ENCODE data around the gene PLA2G10. TPM values are rescaled to one million over a fixed set of nuclear protein-coding genes. Genes with fewer than 3 reads are reported as not detected.
"Not testable (repeated sequence)": the region's sequence is repeated elsewhere in the genome, so short reads cannot be mapped to it uniquely, and the experiment has no call there.

The PLA2G10 gene
- total RNA-seq, 1 donor from 2014 or later, result 7.1 TPM

- H3K27ac ChIP-seq, result no peak overlapping the region
- H3K4me3 ChIP-seq, result no peak overlapping the region
- no peaks in the 10 kb centered on the region for H3K4me1 ChIP-seq
- DNase-seq, result no peak
- intact Hi-C loops (cut with DNase I), result no loop called here
- H3K27me3 ChIP-seq (ENCODE audit: low read depth), result no peaks in the 10 kb centered on the region
- no peaks in the 10 kb centered on the region for H3K9me3 ChIP-seq
- TF ChIP-seq CTCF (IDR thresholded peaks at IDR 0.05), result no peak
- ATAC-seq, result no peak
- no peaks in the 10 kb centered on the region for H3K36me3 ChIP-seq
Measured at GRCh38 chr16:14682121-14682520, 12.0 kb downstream of the PLA2G10 start.

- no peak overlapping the region for H3K4me3 ChIP-seq
- intact Hi-C loops (cut with DNase I), result no loop called here
- no peaks in the 10 kb centered on the region for H3K9me3 ChIP-seq
- H3K4me1 ChIP-seq, result no peaks in the 10 kb centered on the region
- no peak overlapping the region for H3K27ac ChIP-seq
- no peak for DNase-seq
- no peaks in the 10 kb centered on the region for H3K27me3 ChIP-seq (ENCODE audit: low read depth)
- TF ChIP-seq CTCF (IDR thresholded peaks at IDR 0.05), result no peak
- H3K36me3 ChIP-seq, result no peaks in the 10 kb centered on the region
- ATAC-seq, result no peak
Measured at GRCh38 chr16:14681115-14681514, 13.0 kb downstream of the PLA2G10 start.

- DNase-seq; H3K27me3 ChIP-seq (ENCODE audit: low read depth); H3K4me3 ChIP-seq; ATAC-seq; H3K27ac ChIP-seq; H3K4me1 ChIP-seq; H3K9me3 ChIP-seq; H3K36me3 ChIP-seq; intact Hi-C loops (cut with DNase I): not testable (repeated sequence)
Measured at GRCh38 chr16:14680396-14680795, 13.7 kb downstream of the PLA2G10 start.

- intact Hi-C loops (cut with DNase I), result no loop called here
- H3K4me3 ChIP-seq, result no peak overlapping the region
- DNase-seq (no peak), ATAC-seq (no peak)
- H3K9me3 ChIP-seq, result no peaks in the 10 kb centered on the region
- H3K27ac ChIP-seq, result no peak overlapping the region
- no peaks in the 10 kb centered on the region for H3K36me3 ChIP-seq
- no peak for TF ChIP-seq CTCF (IDR thresholded peaks at IDR 0.05)
- no peaks in the 10 kb centered on the region for H3K4me1 ChIP-seq
- no peaks in the 10 kb centered on the region for H3K27me3 ChIP-seq (ENCODE audit: low read depth)
Measured at GRCh38 chr16:14678748-14679497, 15.2 kb downstream of the PLA2G10 start.

- Histone ChIP-seq H3K27ac (no peak overlapping the region), H3K27me3 (ENCODE audit: low read depth) (no peaks in the 10 kb centered on the region), H3K36me3 (no peaks in the 10 kb centered on the region), H3K9me3 (no peaks in the 10 kb centered on the region), H3K4me1 (no peaks in the 10 kb centered on the region), H3K4me3 (no peak overlapping the region)
- no peak for ATAC-seq
- intact Hi-C loops (cut with DNase I), result no loop called here
- no peak for TF ChIP-seq CTCF (IDR thresholded peaks at IDR 0.05)
- DNase-seq, result no peak
Measured at GRCh38 chr16:14677627-14678026, 16.5 kb downstream of the PLA2G10 start.

- DNase-seq (no peak), ATAC-seq (no peak)
- no peak for TF ChIP-seq CTCF (IDR thresholded peaks at IDR 0.05)
- Histone ChIP-seq H3K27ac (no peak overlapping the region), H3K9me3 (no peaks in the 10 kb centered on the region), H3K36me3 (no peaks in the 10 kb centered on the region), H3K4me3 (no peak overlapping the region), H3K27me3 (ENCODE audit: low read depth) (no peaks in the 10 kb centered on the region), H3K4me1 (no peaks in the 10 kb centered on the region)
- intact Hi-C loops (cut with DNase I), result no loop called here
Measured at GRCh38 chr16:14676633-14677032, 17.5 kb downstream of the PLA2G10 start.
